Measurements from ENCODE around the gene GMEB1. TPM values are rescaled to one million over a fixed set of nuclear protein-coding genes. Genes with fewer than 3 reads are reported as not detected.

Gene GMEB1
- total and polyA plus RNA-seq, 2 experiments from 2014 or later = 13.3 to 20.2 TPM

- TF ChIP-seq ZNF462 (CRISPR knock-in tag; IDR thresholded peaks at IDR 0.05) = no peak
- TF ChIP-seq CREB1 (CRISPR knock-in tag; IDR thresholded peaks at IDR 0.05; ENCODE audit: low read depth) = no peak
These were observed 35.0 kb downstream of the GMEB1 start (continued) for GRCh38 chr1:28703629-28704028.

GRCh38 chr1:28716336-28716735 is 47.8 kb downstream of the GMEB1 start:
- H3K4me3 ChIP-seq = no peak overlapping the region
- no peaks in the 10 kb centered on the region for H3K27me3 ChIP-seq (ENCODE audit: insufficient read depth)
- Mint-ChIP-seq H3K4me3 (no peak overlapping the region), H3K36me3 (ENCODE audit: low read depth) (peaks cover 29% of the 10 kb centered on the region), H3K9me3 (no peaks in the 10 kb centered on the region; the same call in 2 of the 3 replicates), H3K4me1 (peaks cover 7% of the 10 kb centered on the region; the same call in 1 of the 3 replicates), H3K27me3 (ENCODE audit: insufficient read depth, low read depth, poor library complexity) (no peaks in the 10 kb centered on the region), H3K27ac (no peak overlapping the region)
- DNase-seq (ENCODE audit: low spot score) (no peak), ATAC-seq (no peak)
- H3K9me2 ChIP-seq (ENCODE audit: insufficient read depth) = no peaks in the 10 kb centered on the region
- H3F3A ChIP-seq (replicated peaks; ENCODE audit: low read depth) = peaks cover 17% of the 10 kb centered on the region; the same call in 1 of the 2 replicates
- no peaks in the 10 kb centered on the region for H4K20me1 ChIP-seq (replicated peaks; ENCODE audit: insufficient read depth)
- 0 out of 2 replicates have a peak, but pooled peaks cover 5% of the 10 kb centered on the region for H3K4me1 ChIP-seq (ENCODE audit: insufficient read depth)
- H3K79me2 ChIP-seq (replicated peaks; ENCODE audit: insufficient read depth) = no peaks in the 10 kb centered on the region
- no peak overlapping the region for H2AFZ ChIP-seq
- H3K27ac ChIP-seq (ENCODE audit: low read depth) = no peak overlapping the region
- peaks cover 11% of the 10 kb centered on the region for H3K36me3 ChIP-seq (ENCODE audit: insufficient read depth)
- H3K4me2 ChIP-seq = no peak overlapping the region
- no peak for TF ChIP-seq NANOG (IDR thresholded peaks at IDR 0.05; ENCODE audit: borderline replicate concordance)
- TF ChIP-seq ZNF331 (CRISPR knock-in tag; IDR thresholded peaks at IDR 0.05; ENCODE audit: low read depth) = no peak
- no peak for TF ChIP-seq ETS1 (IDR thresholded peaks at IDR 0.05)
- no peak for TF ChIP-seq REST (IDR thresholded peaks at IDR 0.05; ENCODE audit: unreplicated experiment)
- no peak for TF ChIP-seq ZNF114 (CRISPR knock-in tag; IDR thresholded peaks at IDR 0.05)
- no peak for TF ChIP-seq CTCF (conservative IDR thresholded peaks at IDR 0.05; ENCODE audit: low read depth in 2 of 2)
- no peak for TF ChIP-seq POLR2AphosphoS5 (IDR thresholded peaks at IDR 0.05; ENCODE audit: low read depth)
- TF ChIP-seq EZH2phosphoT487 (IDR thresholded peaks at IDR 0.05; ENCODE audit: unreplicated experiment) = no peak
- TF ChIP-seq JUNB (IDR thresholded peaks at IDR 0.05; ENCODE audit: unreplicated experiment) = no peak

Measured in GM23338 (cell line).